Left renal cortex interstitium (tissue), 4 donors: Measurements from ENCODE around the gene SND1. TPM values are rescaled to one million over a fixed set of nuclear protein-coding genes. Genes with fewer than 3 reads are reported as not detected.

Experiments
- DNase-seq, 4 donors: peaks; one replicate each; pipeline ENCODE4 v3.0.0-alpha.2; 2013; ENCODE audit warnings: low read depth in 4 of 4, low spot score in 2 of 4, missing footprints in 1 of 4
- polyA plus RNA-seq, 4 donors: library from polyadenylated mRNA; unstranded; fragments of 120-200 nt; gene quantifications; one replicate each; pipeline ENCODE4 v1.2.1, GENCODE V29; 2013; ENCODE audit not compliant: insufficient read length in 4 of 4

SND1 gene
- 100 to 1,000 TPM; 133 to 165 (median 139) TPM for polyA plus RNA-seq

DNA sequence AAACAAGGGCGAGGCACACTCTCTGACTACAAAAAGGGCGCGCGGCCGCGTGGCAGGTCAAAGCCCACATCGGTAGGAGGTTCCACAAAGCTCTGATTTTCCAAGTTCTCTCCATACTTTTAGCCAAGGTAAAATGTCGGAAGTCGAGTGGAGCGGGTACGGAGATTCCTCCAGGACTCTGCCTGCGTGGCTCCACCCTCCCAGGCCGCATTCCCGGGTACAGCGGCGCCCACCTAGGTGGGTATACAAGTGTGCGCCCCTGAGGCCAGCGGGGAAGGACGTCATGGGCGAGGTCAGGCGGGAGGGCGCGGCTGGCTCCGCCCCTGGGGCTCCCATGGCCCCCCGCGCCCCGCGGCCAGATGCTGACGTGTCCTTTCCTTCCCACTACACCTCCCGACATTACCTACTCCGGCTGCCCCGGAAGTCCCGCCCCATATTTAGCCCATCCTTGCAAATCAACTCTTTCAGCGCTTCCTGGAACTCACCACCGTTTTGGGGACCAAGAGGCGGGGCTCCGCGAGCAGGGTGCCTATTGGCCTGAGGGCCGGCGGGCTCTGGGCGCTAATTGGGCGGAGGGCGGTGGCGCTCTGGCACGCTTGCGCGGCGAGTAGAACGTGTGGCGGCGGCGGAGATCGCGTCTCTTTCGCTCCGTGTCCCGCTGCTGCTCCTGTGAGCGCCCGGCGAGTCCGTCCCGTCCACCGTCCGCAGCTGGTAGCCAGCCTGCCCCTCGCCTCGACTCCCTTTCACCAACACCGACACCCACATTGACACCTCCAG is at the start of gene SND1:
TSS of gene SND1 (plus strand) at position 639 of the 777 bp plus-strand sequence. CDS start 180 bp downstream, outside the sequence.
- peak; percentile 92 to 97 (median 95) for DNase-seq

DNA sequence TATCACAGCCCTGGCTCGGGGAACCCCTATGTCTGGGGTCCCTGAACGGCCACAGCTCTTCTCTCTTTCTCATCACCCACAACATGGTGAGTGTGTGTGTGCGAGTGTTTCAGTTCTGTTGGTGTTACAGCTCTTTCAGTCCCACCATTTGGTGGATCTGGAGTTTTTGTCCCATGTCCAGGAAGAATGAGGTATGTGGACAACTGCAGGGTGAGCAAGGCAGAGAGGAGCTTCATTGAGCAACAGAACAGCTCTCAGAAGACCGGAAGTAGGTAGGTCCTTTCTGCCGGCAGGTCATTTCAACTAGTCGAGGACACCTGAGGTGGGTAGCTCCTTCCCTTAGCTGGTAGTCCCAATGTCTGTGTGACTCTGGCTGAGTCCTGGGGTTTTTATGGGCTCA is 43.5 kb upstream of the SND1 start:
- DNase-seq: no peak

DNA sequence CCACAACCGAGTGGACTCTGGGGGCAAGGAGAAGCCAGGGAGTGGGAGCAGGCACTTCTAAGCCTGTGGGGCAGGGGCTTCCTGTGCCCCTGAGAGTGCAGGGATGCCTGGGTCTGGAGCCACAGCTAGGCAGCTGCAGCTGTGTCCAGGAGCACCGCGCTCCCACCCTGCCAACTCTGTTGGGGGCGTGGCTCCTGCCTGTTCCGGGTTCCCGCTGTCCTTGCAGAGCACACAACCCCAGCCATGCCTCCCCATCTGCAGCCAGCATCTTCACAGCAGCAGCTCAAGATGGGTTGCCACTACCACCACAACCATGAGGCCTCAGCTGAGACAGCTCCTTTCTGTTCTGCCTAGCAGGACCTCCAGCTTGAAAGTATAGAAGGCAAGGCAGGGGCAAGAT is 42.7 kb upstream of the SND1 start:
- no peak for DNase-seq

DNA sequence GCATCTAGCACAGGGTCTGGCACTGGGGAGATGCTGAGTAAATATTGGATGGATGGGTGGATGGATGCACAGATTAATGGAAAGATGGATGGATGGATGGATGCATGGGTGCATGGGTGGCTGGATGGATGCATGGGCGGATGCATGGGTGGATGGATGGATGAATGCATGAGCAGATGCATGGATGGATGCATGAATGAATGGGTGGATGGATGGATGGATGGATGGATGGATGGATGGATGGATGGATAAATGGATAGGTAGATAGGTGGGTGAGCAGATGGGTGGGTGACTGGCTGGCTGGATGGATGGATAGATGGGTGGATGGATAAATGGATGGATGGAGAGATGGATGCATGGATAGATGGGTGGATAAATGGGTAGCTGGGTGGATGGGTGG is 39.7 kb upstream of the SND1 start:
- no peak for DNase-seq

DNA sequence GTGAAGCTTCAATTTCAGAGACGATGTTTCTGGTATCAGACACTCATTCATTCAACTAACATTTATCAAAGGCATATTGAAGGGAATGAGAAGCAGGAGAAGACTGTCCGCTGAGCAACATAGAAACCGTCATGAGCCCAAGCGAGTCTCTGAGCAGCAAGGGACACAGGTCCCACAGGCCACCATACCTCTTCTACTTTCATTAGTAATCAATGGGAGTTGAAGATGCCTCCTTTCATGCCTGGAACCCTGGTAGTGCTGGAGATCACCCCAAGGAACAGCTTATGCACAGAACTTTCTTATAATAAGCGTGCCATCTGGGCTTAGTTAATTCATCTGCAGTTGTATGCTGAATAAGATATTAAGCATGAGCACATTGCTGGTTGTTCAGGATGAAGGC is 35.3 kb upstream of the SND1 start:
- DNase-seq: no peak

DNA sequence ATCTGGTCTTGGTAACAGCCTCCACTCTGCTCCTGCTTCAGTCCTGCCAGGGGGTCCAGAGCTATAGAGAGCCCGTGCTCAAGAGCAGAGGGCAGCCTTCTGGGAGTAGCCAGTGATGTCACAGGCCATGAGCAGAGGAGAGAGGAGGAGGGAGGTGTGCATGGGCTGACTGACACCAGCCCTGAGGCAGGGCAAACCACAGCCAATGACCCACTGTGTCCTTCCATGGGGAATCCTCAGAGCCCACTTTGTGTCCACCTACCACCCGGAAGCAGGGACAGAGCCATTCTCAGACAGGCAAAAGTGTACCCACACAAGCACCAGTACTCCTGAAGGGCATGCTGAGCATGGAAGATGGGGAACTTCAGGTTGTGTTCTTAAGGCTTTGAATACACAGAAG is 34.0 kb upstream of the SND1 start, which contains the start of gene PAX4:
TSS of gene PAX4 (minus strand) at position 101 of the 400 bp plus-strand sequence. CDS start 2,214 bp downstream, outside the sequence.
- DNase-seq: no peak

DNA sequence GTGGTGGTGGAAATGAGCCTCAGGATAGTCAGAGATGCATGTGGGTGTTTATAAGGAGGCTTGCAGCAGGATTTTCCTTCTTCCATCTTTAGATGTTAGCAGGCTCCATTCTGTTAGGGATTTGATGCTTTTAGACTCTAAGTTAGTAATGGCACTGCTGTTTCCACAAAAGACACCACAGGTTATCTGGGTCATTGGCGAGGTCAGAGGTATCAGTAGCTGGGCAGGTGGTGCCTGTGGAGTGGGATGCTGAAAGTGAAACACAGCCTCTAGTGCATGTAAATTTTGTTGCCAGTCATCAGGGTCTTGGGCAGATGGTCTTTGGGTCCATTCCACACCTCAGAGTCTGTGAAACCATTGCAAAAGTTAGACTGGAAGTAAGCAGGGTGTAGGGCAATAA is 33.2 kb upstream of the SND1 start:
- DNase-seq: no peak

DNA sequence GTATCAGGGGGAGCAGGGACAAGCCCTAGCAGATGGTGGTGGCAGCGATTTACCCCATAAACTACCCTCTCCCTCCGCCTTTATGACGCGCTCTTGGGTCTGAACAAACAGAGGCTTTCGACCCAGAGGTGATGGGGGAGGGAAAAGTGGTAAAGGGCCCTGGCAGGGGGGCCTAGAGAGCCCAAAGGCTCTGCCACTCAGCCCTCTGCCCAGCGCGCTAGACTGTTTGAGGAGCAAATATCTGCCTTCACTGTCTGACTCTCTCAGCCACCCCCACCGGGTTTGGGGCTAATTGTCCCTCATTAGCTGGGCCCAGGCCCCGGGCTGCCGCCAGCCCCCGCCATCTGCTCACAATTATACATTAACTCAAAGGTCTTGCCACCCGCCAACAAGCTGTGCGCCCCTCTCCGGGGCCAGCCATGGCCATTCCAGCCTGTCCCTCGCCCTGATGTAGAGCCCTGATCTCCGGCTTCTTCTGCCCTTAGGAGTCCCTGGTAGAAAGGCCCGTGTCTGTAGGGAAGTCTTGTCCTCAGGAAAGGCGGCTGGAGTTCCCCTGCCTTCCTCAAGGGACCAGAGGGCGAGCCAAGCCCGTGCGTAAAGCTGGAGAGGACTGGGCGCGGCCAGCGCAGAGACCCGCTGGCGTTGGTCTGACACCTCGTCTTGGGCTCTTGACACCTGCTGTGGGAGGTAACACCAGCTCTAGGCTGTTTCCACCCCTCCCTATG is 32.2 kb upstream of the SND1 start:
- peak in 1 of 4 donors; percentile 13 for DNase-seq

DNA sequence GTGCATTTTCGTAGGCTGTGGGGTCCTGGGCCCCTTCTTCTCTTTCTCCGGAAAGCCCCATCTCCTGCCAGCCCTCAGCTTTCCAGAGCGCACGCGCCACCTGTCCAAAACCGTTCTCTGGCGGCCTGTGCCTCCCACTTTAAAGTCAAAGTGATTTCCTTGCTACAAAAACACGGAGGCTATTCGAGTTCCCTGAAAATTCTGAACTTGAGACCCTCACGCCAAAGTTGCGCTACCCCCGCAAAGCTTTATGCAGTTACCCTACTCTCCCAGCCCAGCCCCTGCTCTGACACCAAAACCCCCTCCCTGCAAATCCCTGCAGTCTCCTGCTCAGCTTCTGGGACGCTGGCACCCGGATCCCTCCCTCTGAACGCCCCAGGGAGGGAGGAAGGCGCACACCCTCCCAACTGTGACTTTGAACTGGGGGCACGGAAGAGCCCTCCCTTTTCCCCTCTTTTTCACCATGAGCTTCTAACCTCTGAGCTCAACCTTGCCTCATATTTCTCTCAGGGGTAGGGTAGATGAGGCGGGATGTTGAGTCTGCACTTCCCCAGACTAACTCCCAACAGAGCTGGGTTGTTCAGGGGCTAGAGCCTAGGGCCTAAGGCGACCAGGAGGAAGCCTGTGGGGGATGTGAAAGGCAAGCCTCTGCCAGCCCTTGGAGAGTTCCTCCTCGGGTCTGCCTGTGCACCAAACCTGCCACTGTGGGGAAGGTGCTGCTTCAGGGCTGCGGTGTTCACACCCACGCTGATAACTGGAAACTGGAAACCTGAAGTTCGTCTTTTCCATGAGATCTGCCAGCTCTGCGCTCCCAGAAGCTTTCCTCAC is 31.4 kb upstream of the SND1 start:
- DNase-seq: peak in 1 of 4 donors; percentile 6

DNA sequence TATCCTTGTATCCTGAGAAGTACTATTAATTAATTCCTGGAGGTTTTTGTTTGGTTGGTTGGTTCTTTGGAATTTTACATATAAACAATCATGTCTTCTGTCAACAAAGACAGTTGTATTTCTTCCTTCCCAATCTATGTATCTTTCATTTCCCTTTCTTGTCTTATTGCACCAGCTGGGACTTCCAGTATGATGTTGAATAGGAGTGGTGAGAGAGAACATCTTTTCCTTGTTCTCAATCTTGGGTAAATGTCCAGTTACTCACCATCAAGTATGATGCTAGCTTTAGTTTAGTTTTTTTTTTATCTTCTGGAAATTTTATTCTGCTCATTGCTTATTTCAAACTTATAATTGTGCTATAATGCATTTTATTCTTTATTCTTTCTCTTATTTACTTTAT is 26.7 kb upstream of the SND1 start:
- DNase-seq: no peak

DNA sequence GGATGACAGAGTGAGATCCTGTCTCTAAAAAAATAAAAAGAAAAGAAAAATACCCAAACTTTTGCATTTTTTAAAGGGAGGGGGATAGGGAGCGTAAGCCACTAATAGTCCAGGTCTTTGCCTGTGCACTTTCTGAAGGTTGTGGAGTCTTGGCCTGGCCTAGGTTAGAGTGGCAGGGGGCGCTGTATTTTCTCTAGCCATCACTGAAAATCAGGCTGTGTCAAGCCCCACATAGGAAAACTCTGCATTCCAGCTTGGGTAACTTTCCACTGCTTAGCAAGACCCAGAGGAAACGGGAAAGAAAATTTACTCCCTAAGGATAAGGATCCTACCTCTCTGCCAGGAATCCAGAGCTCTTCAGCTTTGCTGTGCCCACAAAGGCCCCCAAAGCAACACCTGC is 23.5 kb upstream of the SND1 start:
- no peak for DNase-seq

DNA sequence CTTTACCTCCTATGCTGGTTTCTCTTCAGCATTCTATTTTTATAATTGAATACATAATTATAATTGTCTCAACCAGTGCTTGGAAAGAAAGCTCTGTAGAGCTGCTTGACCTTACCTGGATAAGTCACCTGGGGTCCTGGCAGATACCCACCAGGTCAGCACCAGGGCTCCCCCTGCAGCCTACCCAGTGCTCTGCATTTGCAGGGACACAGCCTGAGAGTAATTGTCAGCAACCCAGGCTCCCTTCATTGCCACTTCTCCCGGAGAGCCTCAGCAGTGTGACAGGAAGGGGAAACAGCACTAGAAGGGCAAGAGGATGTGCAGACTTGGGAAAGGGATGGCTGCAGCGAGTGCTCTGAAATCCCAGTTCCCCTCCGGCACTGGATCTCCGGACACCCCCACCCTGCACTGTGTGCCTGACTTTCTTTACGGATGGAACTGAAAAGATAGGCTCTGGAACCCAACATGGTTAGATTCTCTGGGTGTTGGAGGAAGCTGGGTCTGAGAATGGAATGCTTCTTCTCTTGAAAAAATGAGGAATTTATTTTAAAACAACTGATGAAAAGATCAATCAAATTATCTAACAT is 22.6 kb upstream of the SND1 start:
- DNase-seq: no peak

DNA sequence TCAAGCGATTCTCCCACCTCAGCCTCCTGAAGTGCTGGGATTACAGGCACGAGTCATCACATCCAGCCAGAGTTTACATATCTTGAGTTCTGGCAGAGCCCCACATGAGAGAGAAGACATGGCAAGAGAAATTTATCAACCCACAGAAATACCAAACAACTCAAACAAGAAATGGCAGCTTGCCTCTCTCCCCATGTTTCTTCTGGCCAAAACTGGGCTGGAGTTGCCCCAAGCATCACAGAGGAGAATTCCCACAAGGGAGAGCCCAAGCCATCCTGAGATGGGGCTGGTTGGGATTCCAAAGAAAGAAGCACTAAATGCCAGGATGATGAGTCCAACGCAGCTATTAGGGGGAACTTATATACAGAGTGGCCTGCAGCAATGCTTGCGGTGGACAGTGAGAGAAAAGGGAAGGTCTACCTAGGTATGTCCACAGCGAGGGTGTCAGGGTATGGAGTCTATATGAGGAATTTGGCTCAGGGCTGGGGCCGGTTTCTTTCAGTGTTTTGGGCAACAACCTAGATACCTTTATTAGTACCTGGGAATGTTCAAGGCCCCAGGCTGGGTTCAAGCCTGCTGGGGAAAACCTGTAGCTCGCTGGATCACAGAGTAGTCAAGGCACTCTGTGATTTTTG is 19.6 kb upstream of the SND1 start:
- no peak for DNase-seq

DNA sequence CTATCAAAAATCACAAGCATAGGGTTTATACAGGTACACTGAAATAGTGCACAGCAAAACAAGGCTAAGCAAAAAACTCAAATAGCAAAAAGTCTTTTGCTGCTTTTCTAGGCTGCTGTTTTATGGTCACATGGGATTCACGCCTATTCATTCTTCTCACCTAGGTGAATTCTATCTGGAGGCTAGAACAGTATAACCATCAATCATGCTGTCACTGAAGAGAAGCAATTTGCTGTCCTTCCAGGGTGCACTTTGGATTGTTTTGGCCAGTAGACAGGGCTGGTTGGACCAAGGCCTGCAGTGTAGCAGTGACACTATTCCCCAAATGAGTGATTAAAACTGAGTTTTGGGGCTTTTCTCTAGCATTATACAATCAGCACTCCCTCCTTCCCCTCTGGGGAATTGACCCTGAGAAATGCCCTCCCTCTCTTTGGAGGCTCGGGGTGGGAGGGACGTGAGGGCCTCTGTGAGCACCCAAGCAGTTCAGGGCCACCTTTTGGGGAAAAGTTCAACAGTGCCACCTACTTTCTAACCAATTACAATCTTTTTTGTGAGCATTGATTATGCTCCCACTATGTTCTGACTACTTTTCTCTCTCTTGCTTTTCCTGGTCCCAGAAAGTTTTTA is 16.2 kb upstream of the SND1 start:
- DNase-seq: no peak

DNA sequence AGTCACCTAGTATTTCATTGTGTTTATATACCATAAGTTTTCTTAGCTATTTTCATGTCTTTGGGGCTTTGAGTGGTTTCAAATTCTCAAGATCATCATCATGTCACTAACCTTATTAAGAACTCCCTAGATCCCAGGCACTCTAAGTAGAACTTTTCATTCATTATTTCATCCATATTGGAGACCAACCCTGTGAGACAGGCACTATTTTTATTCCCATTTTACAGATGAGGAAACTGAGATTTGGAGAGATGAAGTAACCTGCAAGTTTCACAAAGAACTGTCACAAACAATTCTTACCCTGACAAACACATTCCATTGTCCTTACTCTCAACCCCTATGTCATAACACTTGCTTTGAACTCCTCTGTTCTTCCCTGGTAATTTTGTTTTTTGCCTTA is 13.8 kb upstream of the SND1 start:
- no peak for DNase-seq

DNA sequence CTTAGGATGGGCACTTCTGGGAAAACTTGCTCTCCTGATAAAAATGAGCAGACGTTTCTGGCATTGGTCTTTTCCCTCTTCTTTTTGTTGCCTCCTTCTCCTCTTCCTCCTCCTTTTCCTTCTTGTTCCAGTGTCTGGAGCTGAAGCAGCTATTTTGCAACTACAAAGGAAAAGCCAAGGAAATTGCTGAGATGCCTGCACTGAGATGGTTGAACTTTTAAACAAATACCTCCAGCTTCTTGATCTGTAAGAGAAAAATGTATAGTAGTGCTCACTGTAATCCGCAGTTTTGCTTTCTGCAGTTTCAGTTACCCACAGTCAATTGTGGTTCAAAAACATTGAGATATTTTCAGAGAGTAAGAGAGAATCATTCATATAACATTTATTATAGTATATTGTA is 7.5 kb upstream of the SND1 start:
- DNase-seq: no peak

DNA sequence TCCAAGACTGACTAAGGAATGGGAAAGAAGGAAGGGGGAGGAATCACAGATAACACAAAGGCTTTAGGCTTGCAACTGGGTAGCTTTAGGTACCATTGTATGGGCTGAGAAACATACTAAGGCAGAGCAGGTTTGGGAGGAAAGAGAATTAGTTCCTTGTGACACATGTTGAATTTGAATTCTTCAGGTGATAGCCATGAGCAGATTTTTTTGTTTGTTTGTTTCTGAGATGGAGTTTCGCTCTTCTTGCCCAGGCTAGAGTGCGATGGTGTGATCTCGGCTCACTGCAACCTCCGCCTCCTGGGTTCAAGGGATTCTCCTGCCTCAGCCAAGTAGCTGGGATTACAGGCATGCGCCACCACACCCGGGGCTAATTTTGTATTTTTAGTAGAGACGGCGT is 4.4 kb upstream of the SND1 start:
- DNase-seq: no peak

DNA sequence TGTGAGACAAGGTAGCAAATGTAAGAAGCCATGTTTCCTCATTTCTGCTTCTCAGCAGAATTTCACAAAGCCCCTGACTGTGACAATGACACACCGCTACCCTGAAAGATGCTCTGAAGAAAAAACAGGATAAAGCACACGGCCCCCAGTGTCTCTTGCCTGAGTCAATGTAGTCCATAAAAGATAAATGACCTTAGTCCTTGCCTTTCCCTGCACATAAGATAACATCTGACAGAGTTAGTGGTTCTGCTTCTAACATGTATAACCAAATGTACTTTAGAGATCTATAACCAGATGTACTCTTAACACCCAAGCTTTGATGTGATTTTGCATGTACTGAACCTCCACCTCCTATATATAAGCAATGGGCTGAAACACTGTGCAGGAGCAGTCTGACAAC is 3.0 kb upstream of the SND1 start:
- no peak for DNase-seq

DNA sequence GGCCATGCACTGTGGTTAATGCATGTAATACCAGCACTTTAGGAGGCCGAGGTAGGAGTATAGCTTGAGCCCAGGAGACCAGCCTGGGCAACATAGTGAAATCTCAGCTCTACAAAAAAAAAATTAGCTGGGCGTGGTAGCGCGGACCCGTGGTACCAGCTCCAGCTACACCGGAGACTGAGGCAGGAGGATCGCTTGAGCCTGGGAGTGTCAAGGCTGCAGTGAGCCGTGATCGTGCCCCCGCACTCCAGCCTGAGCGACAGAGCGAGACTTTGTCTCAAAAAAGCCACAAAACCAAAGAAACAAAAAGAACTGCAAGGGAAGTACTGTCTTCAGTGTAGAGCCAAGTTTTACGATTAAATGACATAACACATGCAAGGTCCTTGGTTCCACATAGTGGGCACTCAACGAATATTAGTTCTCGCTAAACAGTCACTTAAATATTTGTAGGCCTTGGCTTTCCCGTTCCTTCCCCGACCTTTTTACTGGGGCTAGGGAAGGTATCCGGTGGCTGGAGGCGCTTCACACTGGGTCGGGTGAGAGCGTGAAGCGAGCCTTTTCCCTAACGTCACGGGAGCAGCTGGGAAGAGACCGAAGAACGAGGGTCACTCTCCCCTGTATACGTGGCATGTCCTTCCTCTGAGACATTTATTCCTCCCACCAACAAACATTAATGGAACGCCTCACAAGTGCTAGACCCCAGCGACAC is 993 bp upstream of the SND1 start:
- peak in 3 of 4 donors; percentile 47 to 84 (median 78) for DNase-seq
